ENCODE measurements around the gene KIAA1217.

KIAA1217 gene

DNA sequence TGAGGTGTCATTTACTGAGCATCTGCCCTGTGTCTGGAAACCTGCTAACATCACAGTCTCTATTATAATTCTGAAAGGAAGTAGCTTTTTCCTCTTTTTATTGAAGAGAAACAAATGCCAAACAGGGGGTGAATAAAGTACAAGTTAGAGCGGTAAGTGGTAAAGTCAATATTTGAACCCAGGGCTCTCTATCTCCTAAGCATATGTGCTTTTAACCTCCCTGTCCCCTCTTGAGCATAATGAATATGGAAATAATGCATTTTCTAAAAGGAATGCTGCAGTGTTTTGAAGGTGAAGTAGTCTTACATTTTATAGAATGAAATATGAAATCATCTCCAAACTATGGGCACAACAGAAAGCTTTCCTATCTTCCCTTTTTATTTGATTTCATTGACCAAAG, 196.7 kb downstream of the KIAA1217 start:
- no peak for DNase-seq (ENCODE audit: low spot score)

GRCh38 chr10:24406809-24407483, 198.0 kb downstream of the KIAA1217 start:
- DNase-seq (ENCODE audit: low spot score): no peak

- DNase-seq (ENCODE audit: low spot score): no peak
Observed at GRCh38 chr10:24407928-24408327, 199.0 kb downstream of the KIAA1217 start.

DNA sequence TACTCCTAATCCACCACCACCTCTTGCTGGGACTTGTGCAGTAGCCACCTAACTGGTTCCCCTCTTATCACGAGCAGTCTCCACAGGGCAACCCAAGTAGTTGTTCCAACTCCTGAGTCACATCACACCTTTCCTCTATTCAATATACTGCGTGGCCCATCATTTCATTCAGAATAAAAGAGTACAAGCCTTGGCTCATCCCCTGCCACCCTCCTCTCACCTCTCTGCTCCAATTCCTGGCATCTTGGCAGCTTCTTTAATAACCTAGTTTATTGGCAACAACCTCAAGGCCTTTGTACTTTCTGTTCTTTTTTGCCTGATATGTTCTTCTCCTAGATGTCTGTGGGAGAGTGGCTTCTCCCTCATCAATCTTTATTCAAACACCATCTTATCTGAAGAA, 199.4 kb downstream of the KIAA1217 start:
- no peak for DNase-seq (ENCODE audit: low spot score)

DNA sequence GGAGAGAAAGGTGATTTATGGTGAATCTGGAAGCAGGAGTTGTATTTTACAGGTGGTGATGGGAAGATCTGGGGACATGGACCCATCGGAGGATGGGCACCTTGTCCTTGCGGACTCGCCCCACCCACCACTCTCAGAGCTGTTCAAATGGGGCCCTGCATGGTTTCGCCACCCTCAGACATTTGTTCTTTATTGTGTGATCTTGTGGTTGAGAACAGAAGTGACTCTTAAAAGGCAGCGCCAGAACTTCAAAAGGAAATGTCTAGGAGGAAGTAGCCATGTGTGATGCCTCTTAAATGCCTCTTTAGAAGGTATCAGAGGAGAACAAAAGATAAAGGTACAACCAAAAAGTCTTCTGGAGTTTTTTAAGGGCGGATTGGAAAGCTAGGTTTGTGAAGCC, 205.7 kb downstream of the KIAA1217 start:
- no peak for DNase-seq (ENCODE audit: low spot score)

DNA sequence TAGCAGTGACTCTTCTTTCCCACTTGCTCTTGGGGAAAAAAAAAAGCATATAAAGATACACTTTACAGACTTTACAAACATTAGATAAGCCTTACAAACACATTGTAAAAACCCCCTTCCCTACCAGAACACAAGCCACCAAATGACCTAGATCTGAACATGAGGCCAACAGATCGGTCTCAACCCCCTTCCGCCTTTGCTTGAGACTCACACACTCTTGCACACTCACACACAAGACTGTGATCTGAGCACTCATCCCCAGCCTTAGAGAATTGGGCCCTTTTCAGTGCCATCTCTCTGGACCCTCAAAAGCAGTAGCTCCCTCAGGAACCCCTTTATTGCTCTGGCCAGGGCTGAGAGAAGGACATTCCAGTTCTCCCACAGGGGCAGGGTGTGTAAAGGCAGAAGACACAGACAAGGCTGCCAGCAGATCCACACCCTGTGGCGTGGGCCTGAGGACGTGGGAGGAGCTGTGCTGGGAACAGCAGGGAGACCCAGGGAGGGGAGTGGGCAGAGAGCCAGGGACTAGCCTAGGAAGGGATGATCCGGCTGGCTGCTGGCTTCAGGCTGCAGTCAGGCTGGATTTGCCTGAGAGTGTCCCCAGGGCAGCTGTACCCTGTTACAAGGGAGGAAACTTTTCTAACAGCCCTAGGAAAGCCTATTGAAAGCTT, 206.7 kb downstream of the KIAA1217 start:
- no peak for DNase-seq (ENCODE audit: low spot score)

DNA sequence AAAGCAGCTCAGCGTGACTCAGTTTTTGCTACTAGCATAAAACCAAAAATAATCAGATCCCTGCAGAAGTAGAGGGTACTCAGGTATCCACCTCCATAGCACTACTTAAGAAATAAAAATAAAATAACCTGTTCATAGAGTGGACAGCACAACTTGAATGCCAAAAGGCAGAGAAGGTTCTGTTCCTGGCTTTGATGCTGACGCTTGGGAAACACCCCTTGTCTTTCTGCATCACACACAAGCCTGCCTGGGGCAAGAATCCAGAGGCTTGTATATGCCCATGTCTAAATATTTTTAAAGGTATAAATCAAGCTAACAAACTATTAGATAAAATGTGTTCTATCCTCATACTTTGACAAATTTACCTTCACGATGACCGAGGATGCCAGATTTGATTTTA, 207.3 kb downstream of the KIAA1217 start:
- no peak for DNase-seq (ENCODE audit: low spot score)

- DNase-seq (ENCODE audit: low spot score): no peak
Observed at GRCh38 chr10:24417053-24417452, 208.1 kb downstream of the KIAA1217 start.

DNA sequence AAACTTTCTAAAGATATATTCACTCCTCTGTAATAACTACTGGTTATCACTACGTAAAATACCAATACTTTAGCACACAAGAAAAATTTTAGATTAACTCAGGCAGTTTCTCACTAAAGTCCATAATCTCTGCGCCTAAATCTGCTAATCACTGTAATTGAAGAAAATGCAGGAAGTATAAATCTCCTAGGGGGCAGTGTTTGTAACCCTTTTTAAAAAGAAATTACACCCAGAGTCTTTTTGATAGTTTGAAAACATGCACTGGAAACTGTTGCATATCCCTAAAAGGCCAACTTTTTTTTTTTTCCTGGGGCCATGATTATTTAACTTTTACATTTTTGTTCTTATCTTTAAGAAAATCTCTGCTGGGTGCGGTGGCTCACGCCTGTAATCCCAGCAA, 209.6 kb downstream of the KIAA1217 start:
- peak; percentile 15 for DNase-seq (ENCODE audit: low spot score)

DNA sequence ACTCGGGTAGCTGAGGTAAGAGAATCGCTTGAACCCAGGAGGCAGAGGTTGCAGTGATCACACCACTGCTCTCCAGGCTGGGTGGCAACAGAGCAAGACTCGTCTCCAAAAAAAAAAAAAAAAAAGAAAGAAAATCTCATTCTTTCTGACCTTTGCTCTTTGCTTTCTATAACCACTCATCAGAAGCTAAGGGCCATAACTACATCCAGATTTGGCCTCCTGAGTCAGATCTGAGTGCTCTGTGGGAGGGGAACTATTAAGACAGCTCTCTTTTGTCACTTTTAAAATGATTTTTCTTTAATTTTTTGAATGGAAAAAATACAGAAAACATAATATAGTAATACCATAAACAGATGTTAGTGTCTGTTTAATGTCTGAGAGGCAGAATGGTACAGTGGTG, 210.1 kb downstream of the KIAA1217 start:
- DNase-seq (ENCODE audit: low spot score): no peak

DNA sequence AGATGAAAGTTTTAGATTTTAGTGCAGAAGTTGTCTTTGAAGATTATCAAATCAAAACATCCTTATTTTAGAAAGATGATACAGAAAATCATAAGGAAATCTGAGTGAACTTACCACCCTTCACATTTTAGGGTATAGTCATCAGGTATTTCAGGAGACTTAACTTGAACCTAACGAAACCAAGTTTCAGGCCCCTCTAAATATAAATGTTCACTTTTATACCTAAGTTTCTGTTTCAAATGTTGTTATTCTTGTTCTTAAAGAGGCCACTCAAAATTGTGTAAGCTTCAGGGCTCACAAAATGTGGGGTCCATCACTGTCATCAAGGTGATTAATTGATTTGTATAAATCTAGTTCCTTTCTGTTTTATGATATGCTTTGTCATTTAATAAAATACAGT, 216.2 kb downstream of the KIAA1217 start:
- no peak for DNase-seq (ENCODE audit: low spot score)

DNA sequence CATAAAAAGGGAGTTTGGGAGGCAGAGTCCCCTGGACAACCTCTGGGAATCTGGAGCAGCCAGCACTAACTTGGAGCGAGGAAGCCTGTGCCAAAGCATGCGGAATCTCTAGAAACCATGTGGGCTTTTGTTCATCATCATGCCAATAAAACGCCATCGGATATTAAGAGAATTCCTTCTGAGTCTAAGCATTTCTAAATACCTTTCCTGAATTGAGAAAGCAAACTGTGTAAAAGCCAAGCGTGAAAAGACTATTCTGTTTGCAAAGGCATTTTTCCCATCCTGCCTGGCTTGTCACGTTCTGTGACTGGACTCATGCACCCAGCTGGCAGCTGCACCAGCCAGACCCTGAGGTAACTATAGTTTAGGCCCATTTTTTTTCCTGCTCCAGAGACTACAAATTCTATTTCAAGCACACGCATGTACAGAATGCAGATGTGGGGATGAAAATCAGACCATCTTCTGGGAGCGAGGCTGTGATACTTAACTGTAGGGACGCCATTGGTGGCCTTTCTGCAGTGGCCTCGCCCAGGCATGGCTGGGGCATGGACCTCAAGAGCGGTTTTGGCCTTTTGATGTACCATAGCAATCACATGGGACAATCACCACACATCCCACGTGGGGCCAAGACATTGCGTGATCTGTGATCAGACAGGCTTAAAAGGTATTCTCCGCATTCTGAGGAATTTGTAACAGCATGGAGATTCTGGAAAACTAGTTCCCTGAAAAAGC, 218.9 kb downstream of the KIAA1217 start:
- no peak for DNase-seq (ENCODE audit: low spot score)

DNA sequence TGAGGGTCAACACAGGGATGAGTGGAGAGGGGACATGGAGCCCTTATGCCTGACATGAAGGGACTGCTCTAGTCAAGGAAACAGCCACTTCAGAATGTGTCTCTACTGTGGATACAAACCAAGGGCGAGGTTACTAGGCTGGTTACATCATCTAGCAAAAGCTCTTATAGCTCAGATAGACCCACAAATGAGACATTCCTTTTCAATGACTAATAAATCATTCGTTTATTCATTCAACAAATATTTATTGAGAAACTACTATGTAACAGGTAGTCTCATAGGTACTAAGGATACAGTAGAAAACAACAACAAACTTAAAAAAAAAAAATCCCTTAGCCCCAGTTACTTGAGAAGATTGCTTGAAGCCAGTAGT, 219.5 kb downstream of the KIAA1217 start:
- no peak for DNase-seq (ENCODE audit: low spot score)

GRCh38 chr10:24430591-24430990, 221.7 kb downstream of the KIAA1217 start:
- no peak for DNase-seq (ENCODE audit: low spot score)

DNA sequence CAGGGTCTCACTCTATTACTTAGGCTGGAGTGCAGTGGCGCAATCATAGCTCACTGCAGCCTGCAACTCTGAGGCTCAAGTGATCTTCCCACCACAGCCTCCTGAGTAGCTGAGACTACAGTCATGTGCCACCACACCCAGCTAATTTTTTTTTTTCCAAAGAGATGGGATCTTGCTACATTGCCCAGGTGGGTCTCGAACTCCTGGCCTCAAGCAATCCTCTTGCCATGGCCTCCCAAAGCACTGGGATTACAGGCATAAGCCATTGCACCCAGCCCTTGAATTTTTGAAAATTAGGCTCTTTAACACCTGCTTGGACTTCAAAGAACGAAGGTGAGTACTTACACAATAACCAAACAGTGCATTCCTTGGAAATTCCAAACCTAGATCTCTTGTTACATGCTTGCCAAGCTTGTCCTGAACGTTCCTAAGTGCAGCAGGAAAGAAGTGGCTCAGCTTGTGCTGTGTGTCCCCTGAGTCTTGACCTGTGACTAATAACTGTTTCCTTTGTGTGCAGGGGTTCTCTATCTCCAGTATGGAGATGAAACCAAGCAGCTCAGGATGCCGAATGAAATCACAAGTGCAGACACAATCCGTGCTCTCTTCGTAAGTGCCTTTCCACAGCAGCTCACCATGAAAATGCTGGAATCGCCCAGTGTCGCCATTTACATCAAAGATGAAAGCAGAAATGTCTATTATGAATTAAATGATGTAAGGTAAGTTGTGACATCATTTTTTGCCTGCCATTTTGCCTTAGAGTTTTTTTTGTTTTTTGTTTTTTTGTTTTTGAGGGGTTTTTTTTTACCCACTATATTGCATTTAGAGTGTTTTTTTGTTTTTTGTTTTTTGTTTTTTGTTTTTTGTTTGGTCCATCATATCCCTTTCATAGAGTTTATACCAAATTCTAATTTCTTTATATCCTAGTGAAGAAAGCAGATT, 223.8 kb downstream of the KIAA1217 start:
- no peak for DNase-seq (ENCODE audit: low spot score)

DNA sequence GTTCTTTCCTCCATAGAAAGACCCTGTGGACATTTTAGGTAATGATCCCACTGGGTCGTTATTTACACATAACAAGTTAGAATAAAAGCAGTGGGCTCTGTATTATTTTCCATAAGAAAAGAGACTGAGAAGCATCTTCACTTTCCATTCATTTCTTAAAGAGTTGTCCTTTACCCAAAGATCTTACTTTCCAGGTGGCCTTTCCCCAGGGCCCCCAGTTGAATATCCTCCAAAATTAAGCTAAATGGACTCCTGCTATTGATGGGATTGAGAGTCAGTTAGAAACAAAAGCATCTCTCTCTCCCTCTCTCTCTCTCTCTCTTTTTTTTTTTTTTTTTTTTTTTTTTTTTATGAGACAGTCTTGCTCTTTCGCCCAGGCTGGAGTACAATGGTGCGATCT, 224.8 kb downstream of the KIAA1217 start:
- DNase-seq (ENCODE audit: low spot score): no peak

GRCh38 chr10:24434961-24435360, 226.0 kb downstream of the KIAA1217 start:
- DNase-seq (ENCODE audit: low spot score): no peak

DNA sequence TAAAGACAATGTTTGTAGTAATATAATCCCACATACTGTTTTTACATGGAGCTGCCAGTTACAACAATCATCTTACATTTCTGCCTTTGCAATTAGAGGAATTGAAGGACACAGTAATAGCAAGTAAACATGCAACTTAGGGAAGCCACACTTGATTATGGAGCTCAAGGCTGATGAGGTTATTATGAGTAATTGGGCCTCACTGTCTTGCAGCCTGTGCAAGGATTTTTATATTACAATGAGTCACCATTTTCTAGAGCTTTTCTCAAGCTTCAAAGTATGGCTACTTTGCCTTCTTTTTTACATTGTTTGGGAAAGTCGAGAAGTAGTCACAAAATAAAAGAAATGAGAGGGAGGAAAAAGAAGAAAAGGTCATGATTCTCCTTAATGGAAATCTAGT, 226.4 kb downstream of the KIAA1217 start:
- DNase-seq (ENCODE audit: low spot score): no peak

DNA sequence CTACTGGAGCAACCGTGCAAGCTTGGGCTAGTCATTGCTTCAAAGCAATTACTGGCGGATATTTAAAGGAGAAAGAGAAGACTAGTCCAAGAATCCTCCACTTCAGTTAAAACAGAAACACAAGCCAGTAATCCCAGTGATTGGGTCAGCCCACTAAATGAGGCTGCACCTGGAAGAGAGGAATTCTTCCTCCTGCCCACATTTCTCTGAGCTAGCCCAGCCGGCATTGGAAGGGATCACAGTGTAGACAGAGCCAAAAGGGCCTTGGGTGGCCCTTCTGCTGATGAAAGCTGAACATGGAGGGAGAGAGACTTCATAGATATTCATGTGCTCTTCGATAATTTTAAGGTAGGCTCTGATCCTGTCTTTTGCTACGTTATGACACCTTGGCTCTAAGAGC, 228.4 kb downstream of the KIAA1217 start:
- DNase-seq (ENCODE audit: low spot score): no peak

GRCh38 chr10:24438800-24439199, 229.9 kb downstream of the KIAA1217 start:
- no peak for DNase-seq (ENCODE audit: low spot score)

DNA sequence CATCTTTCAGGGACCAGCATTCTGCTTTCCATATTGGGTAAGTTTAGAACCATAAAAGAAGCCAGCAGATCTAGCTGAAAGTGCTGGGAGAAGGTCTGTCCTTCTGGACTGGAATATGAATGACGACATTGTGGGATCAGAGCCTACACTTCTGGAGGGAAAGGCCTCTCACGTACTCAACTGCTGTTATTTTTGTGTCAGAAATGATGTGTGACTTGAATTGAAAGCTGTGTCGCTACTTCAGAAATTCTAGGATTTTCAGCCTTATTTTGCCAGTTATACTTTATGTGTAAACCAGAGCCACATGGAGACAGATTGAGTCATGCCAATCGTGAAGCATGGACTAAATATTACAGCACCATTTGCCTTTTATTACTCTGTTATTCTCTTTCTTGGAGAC, 231.0 kb downstream of the KIAA1217 start:
- DNase-seq (ENCODE audit: low spot score): no peak

Measured in NAMALWA (cell line).